OCI-LY7 (cell line): ENCODE results near the gene TTLL9. TPM values are rescaled to one million over a fixed set of nuclear protein-coding genes. Genes with fewer than 3 reads are reported as not detected.
A peak's percentile ranks its signal among the peaks of the same experiment; 100 is the strongest.

Experiments used
- BruUV-seq: library from RNA; stranded (reverse); fragments of 400-500 nt; replicated peaks from 2 replicates; lab custom pipeline; 2021; lab: Mats Ljungman, UMichigan
- CTCF ChIA-PET: fragments of 300-600 bp; sonication (Branson Sonifier 250); formaldehyde crosslinking; loops from one replicate; lab custom pipeline; 2022; ENCODE audit warnings: antibody characterized with exemption; ENCODE audit not compliant: unreplicated experiment; lab: Charles Lee
- POLR2A ChIA-PET: fragments of 300-600 bp; sonication (Branson Sonifier 250); formaldehyde crosslinking; loops from one replicate; lab custom pipeline; 2022; ENCODE audit warnings: antibody characterized with exemption; lab: Charles Lee
- DNase-seq: peaks from one replicate; pipeline ENCODE4 v3.0.0-alpha.2; 2015; ENCODE audit warnings: low spot score
- H2AFZ ChIP-seq: fragments of 200-600 bp; sonication (generic), shearing (Covaris generic); 2 replicates; pipeline ENCODE4 v1.6.1; 2014; ENCODE audit warnings: mild to moderate bottlenecking, antibody characterized with exemption, low read length, moderate library complexity
- H3K27ac ChIP-seq: fragments of 200-600 bp; sonication (generic); 2 replicates; pipeline ENCODE4 v1.5.1; 2014; ENCODE audit warnings: mixed run types, low read depth, mild to moderate bottlenecking, moderate library complexity, low read length, inconsistent platforms; ENCODE audit not compliant: poor library complexity, severe bottlenecking
- H3K36me3 ChIP-seq: fragments of 200-600 bp; sonication (generic); 2 replicates; pipeline ENCODE4 v1.6.1; 2014; ENCODE audit warnings: mild to moderate bottlenecking, antibody characterized with exemption, low read length, moderate library complexity, mixed read lengths; ENCODE audit not compliant: insufficient read depth
- H3K4me1 ChIP-seq: fragments of 200-600 bp; sonication (generic); 2 replicates; pipeline ENCODE4 v1.5.1; 2014; ENCODE audit warnings: mild to moderate bottlenecking, low read length; ENCODE audit not compliant: insufficient read depth, poor library complexity, severe bottlenecking
- H3K4me2 ChIP-seq: fragments of 200-600 bp; sonication (generic); 2 replicates; pipeline ENCODE4 v1.6.1; 2014; ENCODE audit warnings: mild to moderate bottlenecking, low read length
- H3K4me3 ChIP-seq: fragments of 200-600 bp; sonication (generic); 2 replicates; pipeline ENCODE4 v1.5.1; 2014; ENCODE audit warnings: mild to moderate bottlenecking, low read depth, low read length; ENCODE audit not compliant: poor library complexity, severe bottlenecking
- H3K79me2 ChIP-seq: fragments of 200-600 bp; sonication (generic); 2 replicates; pipeline ENCODE4 v1.6.1; 2016; ENCODE audit warnings: low read depth, mild to moderate bottlenecking, low read length, moderate library complexity, mixed read lengths; ENCODE audit not compliant: insufficient read depth
- H3K9me2 ChIP-seq: fragments of 200-600 bp; sonication (generic); 2 replicates; pipeline ENCODE4 v1.6.1; 2016; ENCODE audit warnings: mild to moderate bottlenecking, low read length, mixed read lengths; ENCODE audit not compliant: insufficient read depth
- H3K9me3 ChIP-seq: fragments of 200-600 bp; sonication (generic); 2 replicates; pipeline ENCODE4 v1.6.1; 2014; ENCODE audit warnings: mild to moderate bottlenecking, mixed run types, low read length, mixed read lengths
- H4K20me1 ChIP-seq: fragments of 200-600 bp; sonication (generic); 2 replicates; pipeline ENCODE4 v1.6.1; 2014; ENCODE audit warnings: mild to moderate bottlenecking, antibody characterized with exemption, low read length, moderate library complexity, mixed read lengths; ENCODE audit not compliant: insufficient read depth
- CTCF ChIP-seq: fragments of 200-600 bp; sonication (generic); conservative IDR thresholded peaks from 2 replicates; pipeline ENCODE4 v1.5.1; 2014; ENCODE audit warnings: mild to moderate bottlenecking, antibody characterized with exemption, low read length, moderate library complexity, mixed read lengths
- EZH2phosphoT487 ChIP-seq: fragments of 200-600 bp; sonication (generic); IDR thresholded peaks from 2 replicates; pipeline ENCODE4 v1.6.1; 2018; ENCODE audit warnings: low read depth, borderline replicate concordance, mild to moderate bottlenecking, mixed run types, antibody characterized with exemption, low read length, moderate library complexity, mixed read lengths
- intact Hi-C: fragments of 100-400 bp; cut with micrococcal nuclease; formaldehyde crosslinking; loops from one replicate; pipeline ENCODE4 v1.10.0; 2022; ENCODE audit not compliant: unreplicated experiment
- total RNA-seq, 2 experiments: library from RNA; depleted of rRNA in 1 of 2; stranded (reverse); fragments of >200 nt in 1 of 2; shearing (Covaris generic) in 1 of 2; gene quantifications; 2 replicates each; pipeline ENCODE4 v1.2.3, GENCODE V29; 2014 to 2022

The TTLL9 gene
- total RNA-seq, 2 experiments from 2014 or later, result not detected

- H3K4me3 ChIP-seq, result no peak overlapping the region
- intact Hi-C loops, result no loop called here
- no peaks in the 10 kb centered on the region for H3K9me2 ChIP-seq
- ChIA-PET CTCF (interaction anchor here (0.6 kb wide), 1 partner anchor 13 kb away, joined by 3 read pairs; no protein-coding TSS in a partner anchor), POLR2A (no interaction called here)
- H3K79me2 ChIP-seq, result no peaks in the 10 kb centered on the region
- H3K9me3 ChIP-seq, result no peaks in the 10 kb centered on the region
- DNase-seq, result peak; percentile 62
- H2AFZ ChIP-seq, result no peak overlapping the region
- H3K36me3 ChIP-seq, result no peaks in the 10 kb centered on the region
- H4K20me1 ChIP-seq, result no peaks in the 10 kb centered on the region
- H3K4me1 ChIP-seq, result peaks cover 8% of the 10 kb centered on the region
- no TSS peak for BruUV-seq
- no peak overlapping the region for H3K4me2 ChIP-seq
- H3K27ac ChIP-seq, result no peak overlapping the region
- TF ChIP-seq CTCF (peak; percentile 89), EZH2phosphoT487 (no peak)
These were observed 37.1 kb upstream of the TTLL9 start for GRCh38 chr20:31833130-31833930.

GRCh38 chr20:31833931-31834521, 36.4 kb upstream of the TTLL9 start:
- CTCF ChIA-PET, result no interaction called here

More at GRCh38 chr20:31833931-31834521, 36.4 kb upstream of the TTLL9 start:
- BruUV-seq, result no TSS peak
- Histone ChIP-seq H3K4me3 (no peak overlapping the region), H3K27ac (no peak overlapping the region), H3K79me2 (no peaks in the 10 kb centered on the region), H3K9me3 (no peaks in the 10 kb centered on the region), H4K20me1 (no peaks in the 10 kb centered on the region), H3K36me3 (no peaks in the 10 kb centered on the region), H3K9me2 (no peaks in the 10 kb centered on the region), H3K4me1 (peaks cover 8% of the 10 kb centered on the region), H3K4me2 (no peak overlapping the region), H2AFZ (no peak overlapping the region)
- DNase-seq, result no peak
- POLR2A ChIA-PET, result no interaction called here
- TF ChIP-seq EZH2phosphoT487 (no peak), CTCF (no peak)
- intact Hi-C loops, result no loop called here
